GM19438 (cell line): ENCODE measurements around the gene IL1RN.
"Not testable (repeated sequence)": the region's sequence is repeated elsewhere in the genome, so short reads cannot be mapped to it uniquely, and the experiment has no call there.

Source experiments
- ATAC-seq: cut with Tn5 transposase; IDR thresholded peaks from one replicate; pipeline ENCODE4 v1.9.1; 2021; ENCODE audit warnings: low read depth; ENCODE audit not compliant: unreplicated experiment

IL1RN gene, protein sequence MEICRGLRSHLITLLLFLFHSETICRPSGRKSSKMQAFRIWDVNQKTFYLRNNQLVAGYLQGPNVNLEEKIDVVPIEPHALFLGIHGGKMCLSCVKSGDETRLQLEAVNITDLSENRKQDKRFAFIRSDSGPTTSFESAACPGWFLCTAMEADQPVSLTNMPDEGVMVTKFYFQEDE

DNA sequence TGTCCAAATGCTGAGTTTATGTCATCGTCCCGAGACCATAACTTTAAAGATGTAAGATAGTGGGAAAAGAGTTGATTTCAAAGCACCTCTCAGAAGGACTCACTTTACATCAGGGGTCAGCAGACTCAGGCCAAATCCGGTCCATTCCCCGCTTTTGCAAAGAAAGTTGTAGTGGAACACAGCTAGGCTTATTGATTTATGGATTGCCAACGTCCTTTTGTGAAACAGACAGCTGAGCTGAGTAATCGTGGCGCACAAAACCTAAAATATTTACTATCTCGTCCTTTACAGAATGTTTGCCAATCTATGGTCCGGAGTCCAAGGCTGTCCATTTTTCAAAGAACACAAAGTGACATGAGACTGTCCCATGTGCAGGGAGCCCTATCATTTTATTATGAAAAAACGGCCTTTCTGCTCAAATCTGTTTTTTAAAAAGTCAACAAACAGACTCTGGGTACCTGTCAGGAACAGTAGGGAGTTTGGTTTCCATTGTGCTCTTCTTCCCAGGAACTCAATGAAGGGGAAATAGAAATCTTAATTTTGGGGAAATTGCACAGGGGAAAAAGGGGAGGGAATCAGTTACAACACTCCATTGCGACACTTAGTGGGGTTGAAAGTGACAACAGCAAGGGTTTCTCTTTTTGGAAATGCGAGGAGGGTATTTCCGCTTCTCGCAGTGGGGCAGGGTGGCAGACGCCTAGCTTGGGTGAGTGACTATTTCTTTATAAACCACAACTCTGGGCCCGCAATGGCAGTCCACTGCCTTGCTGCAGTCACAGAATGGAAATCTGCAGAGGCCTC is at the start of gene IL1RN:
Gene IL1RN (plus strand): TSS at position 754 of the 801 bp plus-strand sequence. CDS start 27 bp downstream, at position 781.
- no peak for ATAC-seq

DNA sequence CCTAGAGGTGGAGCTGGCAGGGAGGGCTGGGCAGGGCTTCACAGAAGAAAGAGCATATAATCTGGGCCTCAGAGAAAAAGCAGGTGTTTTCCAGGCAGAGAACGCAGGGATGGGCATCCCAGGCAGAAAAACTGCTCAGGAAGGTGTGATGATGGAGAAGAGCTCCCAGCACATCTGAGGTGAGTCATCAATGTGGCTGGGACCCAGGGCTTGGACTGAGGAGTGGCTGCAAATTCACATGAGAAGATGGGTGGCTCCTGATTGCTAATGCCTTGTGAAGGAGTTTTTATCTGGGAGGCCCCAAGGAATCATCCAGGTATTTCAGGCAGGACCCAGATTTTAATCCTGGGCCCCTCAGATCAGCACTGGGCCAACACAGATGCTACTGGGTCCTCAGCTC is 49.5 kb upstream of the IL1RN start:
- no peak for ATAC-seq

DNA sequence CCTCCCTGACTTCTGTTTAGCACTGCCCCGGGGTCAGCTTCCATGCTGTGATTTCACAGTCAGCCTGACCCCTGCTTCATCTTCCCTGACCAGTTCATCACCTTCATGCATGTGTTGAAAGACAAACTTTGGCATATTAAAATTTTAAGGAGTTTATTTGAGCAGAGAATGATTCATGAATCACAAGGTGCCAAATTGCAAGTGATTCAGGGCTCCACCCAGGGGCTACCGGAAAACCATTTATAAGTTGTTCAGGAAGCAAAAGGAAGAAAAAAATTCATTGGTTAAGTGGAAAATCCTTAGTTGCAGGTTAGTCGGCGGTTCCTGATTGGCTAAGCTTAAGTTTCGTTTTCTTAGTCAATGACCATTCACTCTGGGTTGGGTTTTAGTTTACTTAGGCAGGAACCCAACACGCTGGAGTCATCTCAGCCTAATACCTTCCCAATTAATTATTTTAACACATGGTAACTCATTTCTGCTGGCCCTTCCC is 49.0 kb upstream of the IL1RN start:
- ATAC-seq = no peak

DNA sequence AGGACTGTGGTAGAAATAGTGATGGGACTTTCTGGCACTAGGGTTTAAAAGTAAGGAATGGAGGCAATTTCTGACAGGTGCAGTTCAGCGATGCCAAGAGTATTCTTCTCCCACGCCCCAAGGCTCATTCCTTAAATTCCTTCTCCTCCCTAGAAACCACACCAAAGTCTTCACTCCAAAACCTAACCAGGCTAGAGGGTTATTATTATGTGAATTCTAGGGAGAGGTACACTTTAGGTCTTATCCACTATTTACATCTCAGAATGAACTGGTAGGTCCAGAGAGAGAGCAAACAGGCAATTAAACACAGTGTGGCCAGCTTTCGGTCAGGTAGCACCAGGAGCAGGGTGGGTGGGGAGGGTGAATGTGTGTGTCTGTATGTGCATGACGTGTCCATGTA is 48.3 kb upstream of the IL1RN start:
- no peak for ATAC-seq

DNA sequence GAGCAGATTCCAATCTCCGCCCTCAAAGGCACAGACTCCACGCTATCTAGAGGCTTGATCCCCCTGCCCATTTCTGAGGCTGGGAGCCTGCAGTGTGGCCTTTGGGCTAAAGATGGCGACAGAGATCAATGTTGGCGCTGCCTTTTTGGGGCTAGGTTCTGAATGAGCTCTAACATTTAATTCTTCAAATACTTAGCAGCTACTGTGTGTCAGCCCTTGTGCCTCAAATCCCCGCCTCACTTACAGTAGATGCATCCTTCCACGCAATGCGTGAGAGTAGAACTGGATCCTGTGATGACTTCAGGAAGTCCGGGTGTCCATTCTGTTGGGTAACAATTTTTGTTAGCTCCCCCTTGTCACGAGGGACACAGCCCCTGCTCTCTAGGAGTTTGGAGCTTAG is 47.3 kb upstream of the IL1RN start:
- no peak for ATAC-seq

DNA sequence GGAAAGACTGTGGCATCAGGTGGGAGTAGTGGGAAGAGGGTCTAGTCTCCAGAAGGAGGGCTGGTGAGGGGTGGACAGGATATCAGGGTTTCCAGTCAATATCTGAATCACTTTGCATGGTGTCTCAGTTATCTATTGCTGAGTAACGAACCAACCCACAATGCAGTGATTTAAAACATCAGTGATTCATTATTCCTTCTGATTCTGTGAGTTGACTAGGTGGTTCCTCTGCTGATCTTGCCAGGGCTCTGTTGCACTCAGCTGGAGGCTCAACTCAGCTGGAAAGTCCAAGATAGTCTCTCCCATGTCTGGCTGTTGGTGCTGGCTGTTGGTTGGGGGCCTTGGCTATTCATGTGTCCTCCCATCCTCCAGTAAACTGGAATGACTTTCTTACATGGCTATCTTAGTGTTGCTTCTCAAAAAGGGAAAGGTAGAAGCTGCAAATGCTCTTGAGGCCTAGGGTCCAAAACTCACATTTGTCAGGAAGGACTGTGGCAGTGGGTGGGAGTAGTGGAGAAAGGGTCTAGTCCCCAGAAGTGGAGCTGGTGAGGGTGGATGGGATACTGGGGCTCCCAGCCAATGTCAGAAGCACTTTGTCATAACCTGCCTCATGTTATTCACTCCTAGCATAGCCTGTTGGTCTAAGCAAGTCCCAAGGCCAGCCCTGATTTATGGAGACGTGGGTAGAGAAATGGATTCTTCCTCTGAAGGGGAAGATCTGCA is 45.7 kb upstream of the IL1RN start:
- ATAC-seq = no peak

DNA sequence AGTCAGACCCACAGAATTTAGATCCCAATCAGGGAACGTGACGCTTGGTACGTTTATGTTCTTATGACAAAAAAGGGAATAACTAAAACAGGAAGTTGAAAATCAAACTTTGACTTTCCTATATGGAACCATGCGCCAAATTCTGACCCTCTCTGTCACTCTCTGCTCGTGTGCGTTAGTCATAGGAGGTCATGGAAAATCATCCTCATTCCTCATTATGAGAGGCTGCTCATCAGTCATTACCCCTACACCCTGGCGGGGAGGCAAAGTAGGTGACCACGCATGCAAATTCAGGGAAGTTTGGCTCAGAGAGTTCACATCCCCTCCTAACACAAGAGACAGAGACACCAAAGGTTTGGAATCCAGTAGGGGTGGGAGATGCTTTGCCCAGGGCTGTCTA is 44.1 kb upstream of the IL1RN start:
- no peak for ATAC-seq

DNA sequence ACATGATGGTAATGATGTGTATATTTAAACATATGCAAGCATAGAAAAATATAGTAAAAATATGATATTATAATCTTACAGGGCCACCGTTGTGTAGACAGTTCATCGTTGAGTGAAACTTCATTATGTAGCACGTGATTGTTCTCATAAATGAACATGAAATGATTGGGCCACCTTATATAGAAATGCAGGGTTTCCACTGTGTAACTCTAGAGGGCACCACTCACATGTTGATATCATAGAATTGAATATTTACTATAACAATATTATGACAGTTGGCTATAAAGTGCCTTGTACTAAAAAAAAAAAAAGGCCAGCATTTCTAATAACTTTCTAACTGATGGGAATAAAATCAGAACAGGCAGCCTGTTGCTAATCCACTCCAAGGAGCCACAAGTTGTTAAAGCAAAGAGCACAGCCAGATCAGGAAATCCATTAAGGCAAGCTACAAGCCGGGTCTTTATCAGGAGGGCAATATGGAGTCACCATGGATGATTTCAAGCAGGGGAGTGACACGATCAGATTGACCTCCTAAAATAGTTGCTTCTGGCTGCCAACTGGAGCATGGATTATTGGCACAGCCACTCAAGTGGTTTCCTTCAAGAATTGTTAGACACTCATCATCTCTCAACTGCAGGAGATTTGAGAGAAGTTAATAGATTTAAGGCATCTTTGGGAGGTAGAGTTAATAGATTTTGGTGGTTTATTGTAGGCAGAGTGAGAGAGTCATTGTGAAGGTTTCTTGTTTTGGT is 43.0 kb upstream of the IL1RN start:
- ATAC-seq = no peak

DNA sequence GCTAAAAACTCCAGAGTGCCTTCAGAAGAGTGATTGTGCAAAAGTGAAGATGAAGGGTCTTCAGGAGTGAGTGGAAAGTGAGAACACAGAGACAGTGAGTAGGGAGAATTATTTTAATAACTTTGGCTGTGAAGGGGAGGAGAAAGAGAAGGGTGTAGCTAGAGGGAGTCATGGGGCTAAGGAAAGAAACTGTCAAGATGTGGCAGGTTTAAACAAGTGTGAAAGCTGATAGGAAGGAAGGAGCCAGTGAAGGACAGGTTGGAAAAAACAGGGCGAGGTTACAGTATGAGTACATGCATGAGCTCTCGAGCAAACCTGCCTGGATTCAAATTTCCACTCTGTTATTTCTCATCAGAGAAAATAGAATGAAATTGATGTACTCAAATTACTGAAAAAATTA is 41.9 kb upstream of the IL1RN start:
- no peak for ATAC-seq

DNA sequence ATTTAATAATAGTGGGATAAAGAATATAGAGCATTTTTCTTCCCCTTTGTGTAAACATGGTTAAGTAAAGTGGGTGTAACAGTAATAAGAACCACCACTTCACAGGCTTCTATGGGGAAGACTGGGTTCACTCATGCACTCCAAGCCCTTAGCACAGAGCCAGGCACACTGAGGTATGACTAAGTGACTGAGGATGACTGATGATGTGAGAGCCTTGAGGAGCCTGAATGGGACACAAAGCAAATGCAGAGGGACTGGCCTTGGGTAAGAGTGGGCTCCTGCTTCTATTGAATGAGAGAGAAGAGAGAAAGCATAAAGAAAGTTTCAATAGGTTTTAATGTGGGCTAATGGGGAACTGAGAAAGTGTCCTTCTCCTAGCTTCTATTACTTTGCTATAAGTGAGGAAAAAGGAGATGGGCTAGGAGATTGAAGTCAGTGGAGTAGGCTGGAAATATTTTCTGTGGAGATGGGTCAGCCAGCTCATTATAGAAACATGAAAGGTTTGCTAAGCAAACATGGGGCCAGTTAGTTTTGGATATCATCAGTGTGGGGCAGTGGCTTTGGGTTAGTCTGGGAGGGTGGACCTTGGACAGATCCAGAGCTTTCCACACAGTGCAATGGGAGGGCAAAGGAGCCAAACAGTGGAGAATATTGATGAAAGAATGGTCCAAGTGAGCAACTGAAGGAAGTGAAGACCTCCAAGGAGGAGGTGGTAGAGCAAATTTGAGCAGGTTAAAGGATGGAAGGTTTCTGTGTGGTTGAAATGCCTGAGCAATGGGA is 39.0 kb upstream of the IL1RN start:
- ATAC-seq = no peak

DNA sequence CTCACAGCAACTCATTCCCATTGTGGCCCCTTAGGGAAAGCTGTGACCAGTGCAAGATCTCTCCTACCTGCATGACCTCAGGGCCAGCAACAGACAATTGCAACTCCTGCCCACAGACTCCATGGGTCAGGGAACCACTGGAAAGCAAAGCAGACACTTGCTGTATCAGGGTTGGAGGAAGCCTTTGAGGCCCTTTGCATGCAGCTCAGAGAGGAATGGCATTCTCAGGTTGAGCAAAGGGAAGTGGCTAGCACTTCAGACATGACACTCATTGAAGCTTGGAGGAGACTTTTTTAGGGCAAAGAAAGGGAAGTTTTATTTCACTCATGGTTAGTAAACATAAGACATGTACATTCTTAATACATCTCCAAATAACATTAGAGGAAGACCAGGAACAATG is 37.5 kb upstream of the IL1RN start:
- no peak for ATAC-seq

DNA sequence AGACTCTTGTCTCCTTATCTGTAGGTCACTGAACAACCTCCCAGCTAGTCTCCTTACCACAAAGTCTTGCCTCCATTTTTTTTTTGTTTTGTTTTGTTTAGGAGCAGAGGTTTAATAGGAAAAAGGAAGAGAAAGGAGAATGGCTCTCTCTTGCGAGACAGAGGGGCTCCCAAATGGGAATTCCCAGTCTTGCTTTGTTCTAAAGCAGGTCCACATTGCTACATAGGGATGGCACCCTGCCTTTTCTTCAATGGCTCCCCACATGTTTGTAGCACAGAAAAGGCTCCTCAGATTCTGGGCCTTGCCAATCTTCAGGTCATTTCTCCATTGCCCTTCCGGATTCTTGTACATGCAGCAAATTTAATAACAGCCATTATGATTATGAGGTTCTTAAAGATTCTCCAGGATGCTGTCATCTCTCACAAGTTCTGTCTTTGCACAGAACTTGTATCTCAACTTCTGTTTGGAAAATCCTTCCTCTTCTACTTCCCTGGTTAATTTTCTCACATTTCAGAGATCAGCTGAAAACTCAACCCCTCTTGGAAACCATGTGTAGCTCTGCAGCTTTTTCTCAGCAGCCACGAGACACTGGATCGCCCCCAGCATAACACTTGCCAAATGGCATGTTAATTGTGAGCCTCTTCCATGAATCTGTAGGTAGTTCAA is 36.0 kb upstream of the IL1RN start:
- no peak for ATAC-seq

DNA sequence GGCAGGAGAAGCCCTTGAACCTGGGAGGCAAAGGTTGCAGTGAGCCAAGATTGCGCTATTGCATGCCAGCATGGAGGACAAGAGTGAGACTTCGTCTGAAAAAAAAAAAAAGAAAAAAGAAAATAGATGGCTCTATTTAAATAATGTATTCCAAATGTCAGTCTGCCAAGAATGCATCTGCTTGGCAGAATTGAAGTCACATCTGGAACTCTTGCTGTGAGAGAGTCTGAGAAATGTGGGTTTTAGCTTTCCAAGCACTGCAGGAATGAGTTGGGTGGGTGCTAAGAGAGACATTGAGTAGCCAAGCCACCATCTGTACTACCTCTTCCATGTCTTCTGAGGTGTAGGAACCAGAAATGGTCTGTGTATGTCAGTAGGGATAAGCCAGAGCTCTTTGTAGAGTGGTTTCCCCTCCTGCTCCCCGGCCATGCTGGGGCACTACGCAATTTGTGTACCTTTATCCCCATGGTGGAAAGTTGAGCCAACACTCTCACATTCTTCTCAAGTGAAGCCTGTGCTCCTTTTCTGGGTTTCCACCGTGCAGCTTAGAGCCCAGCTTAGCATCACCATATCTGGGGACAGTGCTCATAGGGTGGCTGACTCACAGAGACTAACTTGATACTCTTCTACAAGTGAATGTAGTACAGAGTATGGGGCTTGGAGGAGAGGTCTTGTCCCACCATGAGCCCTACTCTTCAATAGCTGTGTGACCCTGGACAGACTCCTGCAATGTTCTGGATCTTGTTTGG is 34.4 kb upstream of the IL1RN start:
- ATAC-seq = no peak

DNA sequence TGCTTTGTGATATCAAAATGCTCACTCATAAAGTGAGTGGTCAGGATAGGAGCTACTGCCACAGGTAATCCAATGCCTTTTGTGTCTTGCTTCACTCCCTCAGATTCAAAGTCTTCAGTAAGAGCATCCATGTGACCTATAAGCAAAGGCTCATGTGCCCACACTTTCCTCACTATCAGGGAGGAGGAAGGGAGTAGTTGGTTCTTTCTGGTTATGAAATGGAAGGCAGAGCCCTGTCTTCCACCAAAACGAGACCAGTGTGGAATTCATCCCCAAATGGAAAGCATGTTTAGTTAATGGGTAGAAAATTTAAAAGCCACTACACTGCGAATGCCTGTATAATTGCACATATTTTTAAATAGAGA is 33.8 kb upstream of the IL1RN start:
- no peak for ATAC-seq

DNA sequence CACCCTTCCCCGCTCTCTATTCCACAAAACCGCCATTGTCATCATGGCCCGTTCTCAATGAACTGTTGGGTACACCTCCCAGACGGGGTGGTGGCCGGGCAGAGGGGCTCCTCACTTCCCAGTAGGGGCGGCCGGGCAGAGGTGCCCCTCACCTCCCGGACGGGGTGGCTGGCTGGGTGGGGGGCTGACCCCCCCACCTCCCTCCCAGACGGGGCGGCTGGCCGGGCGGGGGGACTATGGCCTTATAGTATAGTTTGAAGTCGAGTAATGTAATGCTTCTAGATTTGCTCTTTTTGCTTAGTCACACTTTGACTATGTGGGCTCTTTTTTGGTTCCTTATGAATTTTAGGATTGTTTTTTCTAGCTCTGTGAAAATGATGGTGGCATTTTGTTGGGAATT is 31.1 kb upstream of the IL1RN start:
- ATAC-seq = not testable (repeated sequence)

DNA sequence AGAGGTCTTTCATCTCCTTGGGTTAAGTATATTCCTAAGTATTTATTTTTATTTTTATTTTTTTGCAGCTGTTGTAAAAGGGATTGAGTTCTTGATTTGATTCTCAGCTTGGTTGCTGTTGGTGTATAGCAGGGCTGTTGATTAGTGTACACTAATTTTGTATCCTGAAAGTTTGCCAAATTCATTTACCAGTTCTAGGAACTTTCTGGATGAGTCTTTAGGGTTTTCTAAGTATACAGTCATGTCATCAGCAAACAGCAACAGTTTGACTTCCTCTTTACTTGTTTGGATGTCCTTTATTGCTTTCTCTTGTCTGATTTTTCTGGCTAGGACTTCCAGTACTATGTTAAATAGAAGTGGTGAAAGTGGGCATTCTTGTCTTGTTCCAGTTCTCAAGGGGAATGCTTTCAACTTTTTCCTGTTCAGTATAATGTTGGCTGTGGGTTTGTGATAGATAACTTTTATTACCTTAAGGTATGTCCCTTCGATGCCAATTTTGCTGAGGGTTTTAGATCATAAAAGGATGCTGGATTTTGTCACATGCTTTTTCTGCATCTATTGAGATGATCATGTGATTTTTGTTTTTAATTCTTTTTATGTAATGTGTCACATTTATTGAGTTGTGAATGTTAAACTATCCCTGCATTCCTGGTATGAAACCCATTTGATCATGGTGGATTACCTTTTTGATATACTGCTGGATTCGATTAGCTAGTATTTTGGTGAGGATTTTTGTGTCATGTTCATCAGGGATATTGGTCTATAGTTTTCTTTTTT is 30.4 kb upstream of the IL1RN start:
- not testable (repeated sequence) for ATAC-seq

DNA sequence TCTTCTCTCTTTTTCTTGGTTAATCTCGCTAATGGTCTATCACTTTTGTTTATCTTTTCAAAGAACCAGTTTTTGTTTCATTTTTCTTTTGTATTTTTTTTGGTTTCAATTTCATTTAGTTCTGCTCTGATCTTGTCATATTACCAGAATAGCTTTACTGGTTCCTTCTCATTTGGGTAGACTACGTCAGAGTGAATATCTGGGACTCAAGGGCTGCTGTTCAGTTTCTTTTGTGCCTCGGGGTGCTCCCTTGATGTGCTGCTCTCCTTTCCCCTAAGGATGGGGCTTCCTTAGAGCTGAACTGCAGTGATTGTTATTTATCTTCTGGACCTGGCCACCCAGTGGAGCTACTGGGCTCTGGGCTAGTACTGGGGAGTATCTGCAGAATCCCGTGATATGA is 29.4 kb upstream of the IL1RN start:
- ATAC-seq = no peak

DNA sequence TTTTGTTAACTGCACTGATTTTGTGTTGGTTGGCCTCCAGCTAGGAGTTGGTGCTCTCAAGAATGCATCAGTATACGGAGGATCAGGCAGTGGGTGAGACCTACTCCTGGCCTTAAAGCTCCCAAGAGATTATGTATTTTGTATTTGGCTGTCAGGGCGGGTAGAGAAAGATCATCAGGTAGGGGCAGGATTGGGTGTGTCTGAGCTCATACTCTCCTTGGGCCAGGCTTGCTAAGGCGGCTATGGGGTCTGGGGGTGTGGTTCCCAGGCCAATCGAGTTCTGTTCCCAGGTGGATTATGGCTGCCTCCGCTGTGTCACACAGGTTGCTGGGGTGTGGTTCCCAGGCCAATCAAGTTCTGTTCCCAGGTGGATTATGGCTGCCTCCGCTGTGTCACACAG is 28.9 kb upstream of the IL1RN start:
- no peak for ATAC-seq
